NK-92 (cell line): ENCODE measurements around the gene PSD2.
"Not testable (repeated sequence)": the region's sequence is repeated elsewhere in the genome, so short reads cannot be mapped to it uniquely, and the experiment has no call there.

ENCODE experiments used
- DNase-seq: peaks from one replicate; lab custom pipeline; 2025; ENCODE audit not compliant: unreplicated experiment; lab: John Stamatoyannopoulos, UW

The PSD2 gene

DNA sequence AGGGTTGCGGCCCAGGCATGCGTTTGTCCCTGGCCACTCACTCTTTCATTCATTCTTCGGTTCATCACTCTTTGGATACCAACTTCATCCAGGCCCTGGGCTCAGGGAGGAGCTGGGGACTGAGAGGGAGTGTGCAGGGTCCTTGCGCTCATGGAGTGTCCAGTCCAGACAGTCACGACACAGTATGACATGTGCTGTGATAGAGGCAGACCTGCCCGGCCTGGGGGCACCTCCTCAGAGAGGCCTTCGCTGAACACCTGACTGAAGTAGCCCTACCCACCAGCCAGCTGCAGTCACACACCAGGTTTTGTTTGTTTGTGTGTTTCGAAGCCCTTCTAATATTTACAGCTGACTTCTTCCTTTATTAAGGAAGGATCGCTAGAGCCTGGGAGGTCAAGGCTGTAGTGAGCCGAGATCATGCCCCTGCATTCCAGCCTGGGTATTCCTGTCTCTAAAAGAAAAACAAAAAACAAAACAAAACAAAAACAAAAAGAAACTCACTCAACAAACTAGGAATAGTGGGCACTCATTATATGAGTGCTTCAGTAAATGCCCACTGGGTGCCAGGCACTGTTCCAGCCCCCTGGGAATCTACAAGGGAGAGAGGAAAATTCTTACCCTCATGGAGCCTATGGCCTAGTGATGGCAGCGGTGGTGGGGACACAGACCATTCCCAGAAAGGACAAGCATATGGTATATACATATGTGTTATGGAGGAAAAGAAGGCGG is 6.3 kb upstream of the PSD2 start:
- DNase-seq = no peak

DNA sequence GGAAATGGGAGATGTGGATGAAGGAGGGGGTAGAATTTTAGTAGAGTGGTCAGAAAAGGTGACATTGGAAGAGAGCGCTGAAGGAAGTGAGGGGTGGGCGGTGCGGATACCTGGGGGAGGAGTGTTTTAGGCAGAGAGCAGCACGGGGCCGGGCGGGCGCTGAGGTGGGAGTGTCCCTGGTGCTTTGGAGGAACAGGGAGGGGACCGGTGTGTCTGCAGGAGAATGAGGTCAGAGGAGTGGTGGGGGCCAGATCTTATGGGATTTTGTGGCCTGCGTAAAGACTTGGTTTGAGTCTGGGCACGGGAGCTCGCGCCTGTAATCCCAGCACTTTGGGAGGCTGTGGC is 5.8 kb upstream of the PSD2 start:
- DNase-seq = no peak

DNA sequence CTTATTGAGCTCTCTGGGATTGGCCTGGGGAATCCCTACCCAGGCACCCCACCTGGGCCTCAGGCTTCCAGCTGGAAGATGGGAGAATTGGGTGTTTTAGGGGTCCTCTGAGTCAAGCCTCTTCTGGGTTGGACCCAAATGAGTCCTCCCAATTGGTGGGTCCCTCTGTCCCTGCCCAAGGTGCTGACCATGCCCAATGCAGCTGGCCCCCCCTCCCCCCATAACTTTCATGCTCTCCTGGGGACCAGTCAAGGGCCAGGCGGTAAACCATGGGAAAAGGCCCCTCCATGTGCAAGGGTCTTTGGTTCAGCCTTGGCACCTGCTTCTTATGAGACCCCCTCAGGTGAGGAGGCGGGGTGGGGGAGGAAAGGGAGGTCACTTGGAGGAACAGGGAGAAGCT is 3.4 kb upstream of the PSD2 start:
- DNase-seq = no peak

DNA sequence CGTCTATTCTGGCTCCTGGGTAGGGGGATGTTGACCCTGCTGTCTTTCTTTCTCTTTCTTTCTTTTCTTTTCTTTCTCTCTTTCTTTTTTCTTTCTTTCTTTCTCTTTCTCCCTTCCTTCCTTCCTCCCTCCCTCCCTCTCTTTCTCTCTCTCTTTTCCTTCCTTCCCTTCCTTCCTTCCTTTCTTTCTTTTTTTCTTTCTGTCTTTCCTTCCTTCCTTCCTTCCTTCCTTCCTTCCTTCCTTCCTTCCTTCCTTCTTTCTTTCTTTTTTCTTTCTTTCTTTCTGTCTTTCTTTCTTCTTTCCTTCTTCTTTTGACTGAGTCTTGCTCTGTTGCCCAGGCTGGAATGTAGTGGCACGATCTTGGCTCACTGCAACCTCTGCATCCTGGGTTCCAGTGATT is 3.0 kb upstream of the PSD2 start:
- not testable (repeated sequence) for DNase-seq

DNA sequence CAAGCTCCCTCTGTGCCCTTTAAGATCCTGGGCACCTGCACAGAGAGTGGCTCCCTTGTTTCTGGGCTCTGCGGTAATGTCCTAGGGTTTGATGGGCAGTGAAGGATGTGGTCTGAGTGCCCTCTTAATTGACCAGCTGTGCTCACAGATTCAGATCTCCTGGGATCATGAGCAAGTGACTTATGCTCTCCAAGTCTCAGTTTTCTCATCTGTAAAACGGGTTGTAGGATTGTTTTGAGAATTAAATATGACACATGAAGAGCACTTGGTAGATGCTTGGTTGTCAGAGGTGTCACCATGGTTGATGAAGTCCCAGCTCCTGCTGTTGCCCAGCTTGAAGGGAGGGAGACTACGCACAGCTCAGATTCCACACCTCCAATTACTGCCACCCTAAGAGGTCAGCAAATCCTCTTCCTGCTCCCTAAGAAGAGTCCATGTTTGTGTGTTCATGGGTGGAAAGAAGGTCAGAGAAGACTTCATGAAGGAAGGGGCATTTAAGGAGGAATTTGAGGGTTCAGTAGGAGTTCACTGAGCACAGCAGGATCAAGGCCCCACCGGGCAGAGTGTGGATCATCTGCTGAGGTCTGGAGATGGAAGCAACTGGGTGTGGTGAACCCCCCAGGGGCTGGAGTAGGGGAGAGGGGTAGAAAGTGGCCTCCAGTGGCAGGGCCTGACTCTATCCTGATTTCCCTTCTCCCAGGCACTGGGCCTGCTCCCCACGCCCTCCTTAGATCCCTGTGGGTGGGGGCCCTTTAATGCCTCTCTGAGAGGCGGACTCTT is 1.4 kb upstream of the PSD2 start:
- DNase-seq = no peak

DNA sequence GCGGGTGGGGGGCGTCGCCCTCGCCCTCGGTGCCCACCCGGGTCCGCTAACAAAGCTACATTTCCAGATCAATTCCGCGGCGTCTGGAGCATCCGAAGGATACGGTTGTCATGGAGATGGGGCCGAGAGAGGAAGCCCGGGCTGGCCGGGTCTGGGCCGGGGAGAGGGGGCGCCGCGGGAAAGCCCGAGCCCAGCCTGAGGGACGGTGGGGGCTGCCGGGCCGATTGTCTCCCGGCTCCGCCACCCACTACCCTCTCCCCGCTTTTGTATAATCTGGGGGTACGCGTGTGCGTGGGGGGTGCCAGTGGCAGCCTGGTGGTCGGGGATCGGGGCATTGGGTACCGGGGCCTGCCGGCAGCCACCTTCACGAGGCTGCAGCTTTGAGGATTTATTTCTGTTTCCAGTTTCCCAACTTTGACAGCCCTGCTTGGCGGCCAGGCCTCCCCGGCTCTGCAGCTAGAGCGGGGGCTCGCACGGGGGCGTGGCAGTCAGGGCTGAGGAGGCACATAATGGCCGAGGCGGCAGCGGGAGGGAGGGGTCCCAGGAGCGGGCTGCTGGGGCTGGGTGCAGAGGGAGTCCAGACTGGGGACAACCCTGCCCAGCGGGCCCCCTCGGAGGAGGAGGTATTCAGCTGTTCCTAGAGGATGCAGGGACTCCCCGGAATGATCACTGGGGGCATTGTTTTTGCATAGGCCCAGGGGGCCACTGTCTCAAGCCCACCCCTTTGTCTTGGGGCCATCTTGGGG is 626 bp downstream of the PSD2 start:
- DNase-seq = no peak

DNA sequence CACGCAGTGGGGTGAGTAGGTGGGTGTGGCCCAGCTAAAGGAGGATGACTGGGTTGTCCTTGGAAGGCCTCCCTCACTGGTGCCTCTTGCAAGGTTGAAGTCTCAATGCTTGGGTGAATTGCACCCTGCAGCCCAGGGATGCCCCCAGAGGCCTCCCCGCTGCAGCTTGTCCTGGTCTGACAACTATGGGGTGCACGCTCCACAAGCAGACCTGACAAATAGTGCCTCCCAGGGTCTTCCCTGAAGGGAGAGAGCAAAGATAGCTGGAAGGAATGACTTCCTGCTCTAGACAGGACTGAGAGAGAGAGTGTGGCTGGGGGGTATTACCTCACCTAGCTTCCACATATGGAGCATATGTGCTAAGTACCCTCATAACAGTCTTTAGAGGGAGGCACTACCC is 1.7 kb downstream of the PSD2 start:
- no peak for DNase-seq

DNA sequence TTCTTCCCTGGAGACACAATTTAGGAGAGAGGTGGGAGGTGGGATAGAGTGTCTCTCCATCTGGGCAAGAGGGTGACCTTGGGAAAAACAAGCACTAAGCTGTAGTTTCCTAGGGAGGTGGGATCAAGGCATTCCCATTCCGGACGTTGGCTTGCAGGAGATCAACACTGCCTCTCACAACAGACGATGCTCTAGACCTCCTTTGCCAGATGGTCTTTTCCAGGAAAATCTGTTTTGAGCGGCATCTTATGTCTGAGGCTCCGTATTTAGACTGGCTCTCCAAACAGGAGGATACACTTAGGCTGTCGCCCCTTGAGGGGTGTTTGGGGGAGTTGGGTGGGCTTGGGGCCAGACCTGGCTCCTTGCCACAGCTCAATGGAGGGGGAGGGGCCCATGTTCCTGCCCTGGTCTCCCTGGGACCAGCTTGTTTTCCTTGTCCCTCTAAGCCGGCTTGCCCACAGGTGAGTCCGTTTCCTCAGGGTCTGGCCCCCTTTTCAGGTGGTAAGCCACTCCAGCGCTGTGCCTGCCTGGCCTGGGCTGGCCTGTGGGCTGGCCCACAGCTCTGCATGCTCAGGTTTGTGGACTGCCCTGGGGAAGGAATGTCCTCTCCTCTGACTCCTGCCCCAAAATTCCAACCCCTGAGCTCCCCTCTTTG is 2.4 kb downstream of the PSD2 start:
- DNase-seq = no peak

DNA sequence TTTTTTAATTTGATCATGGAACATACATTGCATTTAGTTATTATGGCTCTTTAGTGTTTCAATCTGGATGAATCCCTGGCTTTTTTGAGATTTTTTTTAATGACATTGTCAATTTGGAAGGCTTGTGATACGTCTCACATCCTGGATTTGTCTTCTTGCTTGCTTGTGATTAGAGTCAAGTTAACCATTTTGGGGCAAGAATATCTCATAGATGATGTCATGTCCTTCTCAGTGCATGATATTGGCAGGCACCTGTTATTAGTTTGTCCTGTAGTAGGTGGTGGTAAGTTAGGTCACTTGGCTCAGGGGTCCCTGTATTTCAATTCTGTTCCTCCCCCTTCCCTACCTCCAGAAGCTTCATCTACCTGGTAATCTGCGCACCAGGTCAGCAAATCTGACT is 3.3 kb downstream of the PSD2 start:
- no peak for DNase-seq

DNA sequence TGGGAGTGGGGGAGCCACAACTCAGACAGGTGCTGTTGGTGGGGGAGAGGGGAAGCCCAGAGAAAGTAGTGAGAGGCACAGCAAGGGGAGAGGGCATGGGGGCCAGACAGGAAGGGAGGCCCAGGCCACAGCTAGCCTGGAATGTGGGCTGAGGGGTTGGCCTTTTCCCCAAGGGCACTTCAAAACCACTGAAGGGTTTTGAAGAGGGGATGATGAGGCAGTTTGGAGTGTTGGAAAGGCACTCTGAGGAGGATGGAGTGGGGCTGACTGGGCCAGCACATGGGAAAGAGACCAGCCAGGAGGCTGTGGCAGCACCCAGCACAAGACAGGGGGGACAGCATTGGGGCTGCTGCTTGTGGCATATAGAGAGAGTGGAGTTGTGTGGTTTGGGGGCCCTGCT is 3.8 kb downstream of the PSD2 start:
- no peak for DNase-seq

DNA sequence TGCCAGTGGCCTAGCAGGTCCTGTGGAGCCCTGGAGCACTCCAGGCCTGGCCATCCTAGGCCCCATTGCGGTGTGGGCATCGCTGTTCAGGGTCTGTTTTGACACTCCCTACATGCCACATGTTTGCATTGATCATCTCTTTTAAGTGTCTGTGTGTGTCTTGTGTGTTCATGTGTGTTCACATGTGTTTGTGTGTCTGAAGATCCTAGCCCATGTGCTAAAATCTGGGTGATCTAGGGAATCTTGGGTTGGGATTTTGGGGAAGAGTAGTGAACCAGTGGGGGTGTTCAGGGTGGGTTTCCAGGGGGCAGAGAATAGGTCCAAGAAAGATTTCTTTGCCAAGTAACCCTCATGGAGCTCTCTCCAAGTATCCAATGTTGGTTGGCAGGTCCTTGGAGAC is 8.4 kb downstream of the PSD2 start:
- DNase-seq = no peak

DNA sequence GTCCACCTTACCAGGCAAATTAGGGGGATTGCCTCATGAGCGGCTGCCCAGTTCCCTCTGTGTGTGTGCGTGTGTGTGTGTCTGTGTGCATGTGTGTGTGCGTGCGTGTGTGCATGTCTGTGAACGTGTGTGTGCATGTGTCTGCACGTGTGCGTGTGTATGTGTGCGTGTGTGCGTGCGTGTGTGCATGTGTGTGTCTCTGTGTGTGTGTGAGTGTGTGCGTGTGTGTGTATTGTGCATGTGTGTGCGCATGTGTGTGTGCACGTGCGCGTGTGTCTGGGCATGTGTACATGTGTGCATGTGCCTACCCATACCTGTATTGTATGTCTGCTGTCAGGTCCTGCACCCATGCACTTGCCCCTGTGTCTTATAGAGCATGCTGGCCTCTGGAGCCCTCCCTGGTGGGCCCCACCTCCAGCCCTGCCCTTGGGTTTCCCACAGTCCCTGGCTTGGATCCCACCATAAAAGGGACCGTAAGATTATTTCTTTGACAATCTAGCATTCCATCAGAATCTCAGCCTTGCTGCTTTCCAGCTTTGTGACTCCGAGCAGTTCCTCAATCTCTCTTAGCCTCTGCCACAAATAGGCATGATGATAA is 9.3 kb downstream of the PSD2 start:
- no peak for DNase-seq

DNA sequence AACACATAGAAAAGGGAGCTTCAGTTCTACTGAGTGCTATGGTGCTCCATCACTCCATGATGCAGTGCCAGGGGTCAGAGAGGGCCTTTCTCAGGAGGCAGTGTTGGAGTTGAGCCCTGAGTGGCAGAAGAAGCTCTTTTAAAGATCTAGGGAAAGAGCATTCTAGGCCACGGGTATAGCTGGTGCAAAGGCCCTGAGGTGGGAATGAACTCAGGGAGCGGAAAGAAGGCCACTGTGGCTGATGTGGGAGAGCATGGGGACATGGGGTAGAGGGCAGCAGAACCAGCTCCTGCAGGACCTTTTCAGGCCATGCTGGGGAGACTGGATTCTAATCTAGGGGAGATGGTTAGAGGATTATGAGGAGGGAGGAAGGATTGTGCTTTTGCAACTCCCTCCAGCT is 9.9 kb downstream of the PSD2 start:
- DNase-seq = no peak

DNA sequence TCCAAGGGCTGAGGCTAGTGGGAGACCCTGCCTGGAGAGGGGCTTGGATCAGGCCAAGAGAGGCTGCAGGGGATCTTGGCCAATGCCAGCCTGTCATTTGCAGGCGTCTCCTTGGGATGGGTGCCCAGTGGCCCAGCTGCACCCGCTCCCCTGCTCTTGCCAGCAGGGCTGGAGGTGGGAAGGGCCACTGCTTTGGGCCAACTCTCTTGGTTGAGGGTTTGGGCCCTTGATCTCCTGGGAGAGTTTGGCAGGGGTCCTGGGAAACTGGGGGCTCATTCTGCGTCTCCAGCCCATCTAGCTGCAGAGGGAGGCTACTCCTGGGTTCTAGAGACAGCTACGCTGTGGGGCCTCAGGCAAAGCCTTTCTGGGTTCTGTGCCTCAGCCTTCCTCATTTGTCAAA is 10.5 kb downstream of the PSD2 start:
- DNase-seq = no peak

DNA sequence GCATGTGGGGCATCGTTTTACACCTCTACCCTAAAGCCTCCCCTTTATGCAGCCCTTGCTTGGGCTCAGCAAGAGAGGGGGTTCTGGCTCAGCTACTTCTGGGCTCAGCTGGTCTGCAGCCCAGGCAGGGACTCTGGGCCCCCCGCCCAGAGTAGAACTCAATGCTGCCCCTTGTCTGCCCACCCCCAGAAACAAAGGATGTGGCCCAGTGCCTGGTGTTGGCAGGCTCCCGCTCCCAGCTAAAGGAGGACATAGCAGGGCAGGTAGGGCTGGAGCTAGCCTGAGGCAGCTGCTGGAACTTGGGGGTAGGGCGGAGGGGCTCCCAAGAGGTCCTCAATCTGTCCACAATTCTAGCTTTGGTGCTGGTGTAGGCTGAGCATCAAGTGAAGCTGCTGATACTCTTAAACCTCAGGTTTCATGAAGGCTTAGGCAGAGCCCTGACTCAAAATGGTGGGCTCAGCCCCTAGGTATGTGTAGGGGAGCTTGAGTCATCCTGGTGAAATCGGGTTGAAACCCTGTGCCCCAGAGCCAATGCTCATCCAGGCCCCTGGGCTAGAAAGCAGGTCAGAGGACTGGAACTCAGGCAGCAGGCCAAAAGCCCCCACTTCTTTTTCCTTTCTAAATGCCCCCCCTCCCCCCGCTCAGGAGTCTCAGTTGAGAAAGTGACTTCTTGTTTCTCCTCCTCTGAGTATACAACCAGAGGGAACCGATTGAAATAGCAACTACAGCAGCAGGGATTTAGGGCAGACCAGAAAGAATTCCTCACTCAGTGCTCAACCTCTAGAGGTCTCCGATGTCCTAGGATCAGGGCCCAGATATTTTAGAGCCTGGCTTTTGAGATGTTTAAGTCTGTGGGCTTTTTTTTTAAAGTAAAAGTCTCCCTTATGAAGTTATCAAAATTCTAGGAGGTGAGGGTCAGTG is 11.4 kb downstream of the PSD2 start:
- DNase-seq = no peak

DNA sequence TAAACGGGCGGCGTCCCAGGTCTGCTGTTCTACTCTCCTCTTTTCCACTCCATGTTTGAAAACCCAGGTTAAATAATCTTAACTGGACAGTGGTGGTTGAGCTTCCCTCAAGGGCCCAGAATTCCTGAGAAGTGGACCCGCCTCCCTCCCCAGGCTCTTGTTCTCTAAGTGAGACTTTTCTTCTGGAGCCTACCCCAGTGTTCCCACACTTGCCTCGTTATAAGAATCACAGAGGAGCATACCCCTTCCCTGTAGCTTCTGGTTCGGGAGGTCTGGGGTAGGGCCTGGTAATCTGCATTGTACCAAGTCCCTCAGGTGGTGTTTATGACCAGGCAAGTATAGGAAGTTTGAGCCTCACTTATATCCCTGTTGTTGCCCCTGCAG is 12.0 kb downstream of the PSD2 start:
- no peak for DNase-seq

DNA sequence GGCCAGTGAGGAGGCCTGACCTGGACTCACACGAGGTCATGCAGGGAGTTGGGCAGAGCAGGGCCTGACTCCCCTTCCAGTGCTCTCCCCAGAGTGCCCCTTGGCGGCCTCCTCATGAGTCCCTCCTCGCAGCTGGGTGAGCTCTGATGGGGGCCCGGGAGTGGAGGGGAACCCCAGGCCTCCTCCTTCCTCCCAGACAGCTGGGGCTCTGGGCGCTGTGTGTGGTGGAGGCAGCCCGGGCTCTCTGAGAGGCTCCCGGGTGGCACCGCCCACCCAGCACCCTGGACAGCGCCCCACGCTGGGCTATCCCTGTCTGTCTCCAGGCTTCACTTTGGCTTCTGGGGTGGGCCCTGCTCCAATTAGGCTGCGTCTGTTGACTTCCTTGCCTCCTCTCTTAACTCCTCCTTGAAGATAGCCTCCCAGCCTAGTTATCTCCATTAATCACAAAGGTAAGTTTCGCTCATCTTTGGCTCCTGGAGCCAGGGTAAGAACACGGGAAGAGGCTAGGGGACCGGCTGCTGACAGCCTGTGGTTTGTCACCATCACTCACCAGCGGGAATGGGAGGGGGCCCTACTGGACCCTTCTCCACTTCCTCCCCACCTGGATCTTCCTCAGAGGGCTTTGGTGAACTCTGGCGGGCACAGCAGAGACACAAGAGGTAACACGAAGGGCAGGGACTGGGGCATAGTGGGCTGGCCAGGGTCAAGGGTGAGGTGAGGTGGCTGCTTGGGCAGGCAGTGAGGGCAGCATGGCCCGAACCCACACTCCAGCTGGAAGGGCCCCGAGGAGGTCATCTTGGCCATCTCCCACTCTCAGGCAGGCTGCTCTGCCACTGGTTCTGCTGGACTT is 13.1 kb downstream of the PSD2 start:
- no peak for DNase-seq

DNA sequence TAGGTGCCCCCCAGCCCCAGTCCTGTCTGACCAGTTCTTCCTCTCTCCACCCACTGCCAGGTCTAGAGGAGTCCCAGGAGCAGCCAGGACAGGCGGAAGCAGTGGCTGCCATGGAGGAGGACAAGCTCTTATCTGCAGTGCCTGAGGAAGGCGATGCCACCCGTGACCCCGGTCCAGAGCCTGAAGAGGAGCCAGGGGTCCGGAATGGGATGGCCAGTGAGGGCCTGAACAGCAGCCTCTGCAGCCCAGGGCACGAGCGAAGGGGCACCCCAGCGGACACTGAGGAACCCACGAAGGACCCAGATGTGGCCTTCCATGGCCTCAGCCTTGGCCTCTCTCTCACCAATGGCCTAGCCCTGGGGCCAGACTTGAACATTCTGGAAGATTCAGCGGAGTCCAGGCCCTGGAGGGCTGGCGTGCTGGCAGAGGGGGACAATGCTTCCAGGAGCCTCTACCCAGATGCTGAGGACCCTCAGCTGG is 13.8 kb downstream of the PSD2 start:
- no peak for DNase-seq
